K562 (cell line): Measurements from ENCODE around the gene CCDC85C. TPM values are rescaled to one million over a fixed set of nuclear protein-coding genes. Genes with fewer than 3 reads are reported as not detected.

Experiments used
- ATAC-seq: fragments of 200-7000 bp; cut with Tn5 transposase; 3 replicates; pipeline ENCODE4 v1.9.1; 2020; ENCODE audit warnings: moderate library complexity
- BruUV-seq: library from RNA; stranded (reverse); fragments of 400-500 nt; replicated peaks from 2 replicates; lab custom pipeline; 2021; lab: Mats Ljungman, UMichigan
- CTCF ChIA-PET: fragments of 300-600 bp; formaldehyde crosslinking; extraction: SDS; loops from one replicate; lab custom pipeline; 2021; ENCODE audit warnings: low intra/inter-chr PET ratio; lab: Yijun Ruan, JAX
- POLR2A ChIA-PET: fragments of 300-600, 350-650 bp; sonication (Branson Sonifier 250); formaldehyde crosslinking; extraction: SDS; loops from one replicate; lab custom pipeline; 2021; ENCODE audit warnings: antibody characterized with exemption, inconsistent platforms; lab: Yijun Ruan, JAX
- DNase-seq, 4 experiments: peaks; one replicate each; pipeline versions ENCODE4 v3.0.0 to v3.0.0-alpha.2; 2011 to 2018; ENCODE audit warnings: low spot score in 3 of 4, mixed read lengths in 3 of 4; ENCODE audit errors: extremely low read depth in 1 of 4
- FAIRE-seq: peaks from 2 replicates; lab custom pipeline; 2011; peaks lifted over from hg19 to GRCh38; lab: Jason Lieb, UNC
- H2AFZ ChIP-seq: 2 replicates; pipeline ENCODE4 v1.6.0; 2011; ENCODE audit warnings: low read depth, low read length, control low read depth, inconsistent platforms
- H3K27ac ChIP-seq: fragments of 200-600 bp; 3 replicates; pipeline ENCODE4 v1.8.0; 2011; ENCODE audit warnings: low read depth, mild to moderate bottlenecking, control low read depth, inconsistent platforms, low read length, moderate library complexity, mixed read lengths; ENCODE audit errors: extremely low read depth
- H3K27me3 ChIP-seq, 2 experiments: fragments of 300-600 bp in 1 of 2; 2 replicates in 1 of 2; 3 replicates in 1 of 2; pipeline versions ENCODE4 v1.6.0 to v1.8.0; 2011; ENCODE audit warnings: inconsistent platforms in 2 of 2, low read length in 2 of 2, mild to moderate bottlenecking in 1 of 2, mixed read lengths in 1 of 2, moderate library complexity in 1 of 2; ENCODE audit not compliant: control insufficient read depth in 2 of 2, insufficient read depth in 2 of 2
- H3K36me3 ChIP-seq: fragments of 300-600 bp; 3 replicates; pipeline ENCODE4 v1.8.0; 2011; ENCODE audit warnings: mild to moderate bottlenecking, low read length, inconsistent platforms; ENCODE audit not compliant: control insufficient read depth, insufficient read depth
- H3K4me1 ChIP-seq, 2 experiments: fragments of 200-600 bp in 1 of 2; replicated peaks in 1 of 2; 2 replicates in 1 of 2; 3 replicates in 1 of 2; pipeline versions ENCODE4 v1.5.1 to v1.8.0; 2011; ENCODE audit warnings: inconsistent platforms in 2 of 2, low read length in 2 of 2, mild to moderate bottlenecking in 1 of 2, mixed read lengths in 1 of 2, moderate library complexity in 1 of 2; ENCODE audit not compliant: control insufficient read depth in 2 of 2, insufficient read depth in 2 of 2
- H3K4me2 ChIP-seq: 2 replicates; pipeline ENCODE4 v1.6.1; 2011; ENCODE audit warnings: low read length, control low read depth, inconsistent platforms, mixed read lengths; ENCODE audit not compliant: insufficient read depth
- H3K4me3 ChIP-seq: fragments of 200-600 bp; sonication (generic), shearing (Covaris generic); 2 replicates; pipeline ENCODE4 v1.5.1; 2016; ENCODE audit warnings: control low read depth, inconsistent platforms
- H3K79me2 ChIP-seq: fragments of 200-600 bp; 3 replicates; pipeline ENCODE4 v1.8.0; 2011; ENCODE audit warnings: low read length, inconsistent platforms; ENCODE audit not compliant: control insufficient read depth, insufficient read depth
- H3K9ac ChIP-seq, 2 experiments: 2 replicates each; pipeline versions ENCODE4 v1.6.0 to v1.6.1; 2011; ENCODE audit warnings: low read depth in 2 of 2, low read length in 2 of 2, control low read depth in 1 of 2, inconsistent platforms in 1 of 2, mild to moderate bottlenecking in 1 of 2, mixed read lengths in 1 of 2; ENCODE audit not compliant: insufficient read depth in 1 of 2
- H3K9me1 ChIP-seq: one replicate; pipeline ENCODE4 v1.6.0; 2011; ENCODE audit warnings: inconsistent platforms, mild to moderate bottlenecking, low read length, moderate library complexity; ENCODE audit not compliant: control insufficient read depth, insufficient read depth
- H3K9me3 ChIP-seq: replicated peaks from 2 replicates; pipeline ENCODE4 v1.5.1; 2011; ENCODE audit warnings: low read depth, low read length, inconsistent platforms; ENCODE audit not compliant: control insufficient read depth, insufficient read depth
- H4K20me1 ChIP-seq: replicated peaks from 2 replicates; pipeline ENCODE4 v1.6.1; 2011; ENCODE audit warnings: low read length, inconsistent platforms, mixed read lengths; ENCODE audit not compliant: control insufficient read depth, insufficient read depth
- ASH1L ChIP-seq: fragments of 450-650 bp; IDR thresholded peaks from 2 replicates; pipeline ENCODE4 v1.6.1; 2018; ENCODE audit warnings: borderline replicate concordance, mild to moderate bottlenecking, low read depth; ENCODE audit not compliant: partially characterized antibody
- BCL6 ChIP-seq: fragments of 250-450 bp; sonication (Bioruptor Pico); IDR thresholded peaks from 2 replicates; pipeline ENCODE4 v1.4.0; 2020
- BRD9 ChIP-seq: fragments of 450-650 bp; IDR thresholded peaks from 2 replicates; pipeline ENCODE4 v1.6.1; 2018; ENCODE audit warnings: low read depth; ENCODE audit not compliant: partially characterized antibody
- CBFA2T3 ChIP-seq: fragments of 450-650 bp; IDR thresholded peaks from 2 replicates; pipeline ENCODE4 v1.6.1; 2017
- ILF3 ChIP-seq: fragments of 450-650 bp; IDR thresholded peaks from 2 replicates; pipeline ENCODE4 v1.6.1; 2018; ENCODE audit warnings: antibody characterized with exemption, mild to moderate bottlenecking, moderate library complexity, borderline replicate concordance
- JUND ChIP-seq, 2 experiments: IDR thresholded peaks; 2 replicates in 1 of 2; 3 replicates in 1 of 2; pipeline ENCODE4 v1.6.1; 2011; ENCODE audit warnings: borderline replicate concordance in 2 of 2, low read depth in 2 of 2, low read length in 2 of 2, improper control_type of control experiment in 1 of 2, missing biosample characterization in 1 of 2, missing genetic modification characterization in 1 of 2, missing genetic modification reagents in 1 of 2
- MCM7 ChIP-seq, 2 experiments: fragments of 450-650 bp; IDR thresholded peaks; 2 replicates each; pipeline ENCODE4 v1.6.1; 2016 to 2018
- MNT ChIP-seq, 2 experiments: fragments of 450-650 bp; conservative IDR thresholded peaks; 2 replicates each; pipeline ENCODE4 v1.6.1; 2017; ENCODE audit warnings: mild to moderate bottlenecking in 2 of 2, moderate library complexity in 2 of 2
- NEUROD1 ChIP-seq: fragments of 150-350 bp; IDR thresholded peaks from 2 replicates; pipeline ENCODE4 v1.6.1; 2014; ENCODE audit warnings: borderline replicate concordance, low read length, low read depth; ENCODE audit not compliant: partially characterized antibody
- NFIC ChIP-seq: fragments of 450-650 bp; IDR thresholded peaks from 2 replicates; pipeline ENCODE4 v1.6.1; 2017; ENCODE audit warnings: mild to moderate bottlenecking, inconsistent platforms
- NFIX ChIP-seq: fragments of 250-450 bp; sonication (Bioruptor Pico); IDR thresholded peaks from 2 replicates; pipeline ENCODE4 v1.4.0; 2020; ENCODE audit warnings: low read depth, mild to moderate bottlenecking, moderate library complexity
- POLR2AphosphoS2 ChIP-seq: IDR thresholded peaks from 2 replicates; pipeline ENCODE4 v1.6.1; 2012; ENCODE audit warnings: low read length, improper control_type of control experiment
- SNRNP70 ChIP-seq: fragments of 200-400 bp; formaldehyde crosslinking; optimal IDR thresholded peaks from 2 replicates; pipeline ENCODE3; 2017; ENCODE audit warnings: low read depth, low read length
- TEAD4 ChIP-seq, 2 experiments: sonication (generic) in 1 of 2; formaldehyde crosslinking in 1 of 2; IDR thresholded peaks; 2 replicates each; pipeline versions ENCODE4 v1.6.1 to v1.8.0; 2012 to 2022; ENCODE audit warnings: borderline replicate concordance in 1 of 2, inconsistent platforms in 1 of 2, low read length in 1 of 2, mild to moderate bottlenecking in 1 of 2, missing genetic modification reagents in 1 of 2
- ZC3H8 ChIP-seq: fragments of 450-650 bp; IDR thresholded peaks from 2 replicates; pipeline ENCODE4 v1.6.1; 2017
- ZNF133 ChIP-seq: fragments of 250-450 bp; sonication (Bioruptor Pico); IDR thresholded peaks from 2 replicates; pipeline ENCODE4 v1.4.0; 2020; ENCODE audit warnings: mild to moderate bottlenecking
- ZNF589 ChIP-seq: fragments of 200-800 bp; sonication (Bioruptor generic); IDR thresholded peaks from 2 replicates; pipeline ENCODE4 v1.6.1; 2016; ENCODE audit warnings: low read depth, missing genetic modification characterization, missing compliant biosample characterization
- ZNF695 ChIP-seq: fragments of 450-650 bp; formaldehyde crosslinking; IDR thresholded peaks from 2 replicates; pipeline ENCODE4 v1.4.0; 2020; ENCODE audit warnings: mild to moderate bottlenecking, moderate library complexity
- WGBS: fragments of 100-300 bp; shearing (Covaris generic); methylation state at CpG from one replicate; pipeline ENCODE4 v1.1.6; 2016; ENCODE audit warnings: low coverage, mixed read lengths; ENCODE audit not compliant: insufficient coverage; ENCODE audit errors: missing lambda C conversion rate; 5-methylcytosine and 5-hydroxymethylcytosine counted together
- in situ Hi-C: fragments of 300-500 bp; cut with MboI; formaldehyde crosslinking; loops from 4 replicates; pipeline ENCODE4 v1.15.0; 2018; ENCODE audit warnings: inconsistent platforms, mixed read lengths
- intact Hi-C: fragments of 100-400 bp; cut with micrococcal nuclease; formaldehyde crosslinking; loops from 2 replicates; pipeline ENCODE4 v1.14.2; 2022
- polyA plus RNA-seq, 8 experiments: library from polyadenylated mRNA; depleted of rRNA in 4 of 8; stranded (reverse) in 5 of 8; unstranded in 3 of 8; fragments of >200 nt; fragmentation: Nextera tagmentation in 2 of 8; fragmentation: Illumina TruSeq in 1 of 8; extraction: Ambion mirVana in 2 of 8; extraction: Trizol in 1 of 8; gene quantifications; 2 replicates each; pipeline versions ENCODE4 v1.2.1 to v1.2.3, GENCODE V29; 2011 to 2014; ENCODE audit warnings: inconsistent platforms in 1 of 8, missing spikeins in 1 of 8
- total RNA-seq, 7 experiments: library from RNA; depleted of rRNA in 6 of 7; stranded (reverse); fragments of >200 nt in 6 of 7; fragmentation: Illumina TruSeq in 2 of 7; extraction: Trizol in 2 of 7; gene quantifications; 2 replicates each; pipeline versions ENCODE4 v1.2.1 to v1.2.3, GENCODE V29; 2011 to 2021; ENCODE audit warnings: low replicate concordance in 1 of 7
- TF ChIP-seq, protein P1 (sequence below): fragments of 250-450 bp; sonication (Bioruptor Pico); IDR thresholded peaks from 2 replicates; pipeline ENCODE4 v1.8.0; 2022; ENCODE audit warnings: moderate library complexity, mild to moderate bottlenecking, inconsistent platforms
- TF ChIP-seq, protein P2 (sequence below): fragments of 450-650 bp; IDR thresholded peaks from 2 replicates; pipeline ENCODE4 v1.6.1; 2016

The CCDC85C gene
- total and polyA plus RNA-seq, 9 of the 15 experiments (the other 6 are each of a cell fraction or from before 2014, with no cell fraction given), result 0.18 to 22.0 (median 6.3) TPM

- ChIA-PET POLR2A (interaction anchor here (0.6 to 1.3 kb wide), 3 partner anchors 9 to 908 kb away, joined by 3 to 6 read pairs (median 6); partner anchors contain the start of genes CCNK and SETD3), CTCF (no interaction called here)
- Histone ChIP-seq H2AFZ (no peak overlapping the region), H3K4me3 (no peak overlapping the region), H3K36me3 (peaks cover 29% of the 10 kb centered on the region; the same call in 2 of the 3 replicates), H3K27me3 (no peaks in the 10 kb centered on the region), H3K27ac (no peak overlapping the region), H3K79me2 (peaks cover 47% of the 10 kb centered on the region), H3K9ac (no peak overlapping the region), H3K9me3 (no peaks in the 10 kb centered on the region), H3K4me2 (no peak overlapping the region), H3K9me1 (no peaks in the 10 kb centered on the region), H3K4me1 (peaks cover 0 to 2% of the 10 kb centered on the region in 2 experiments; a peak in 2 of 5 replicates), H4K20me1 (peaks cover 18% of the 10 kb centered on the region)
- in situ Hi-C loops, result no loop called here
- FAIRE-seq (no peak), ATAC-seq (no peak; the same call in 2 of the 3 replicates), DNase-seq (no peak)
- no TSS peak for BruUV-seq
- intact Hi-C loops, result no loop called here
- 49% methylated on average over 8 of the region's 9 CpGs for WGBS
- no peak for TF ChIP-seq MCM7 (IDR thresholded peaks at IDR 0.05)
- TF ChIP-seq ZNF695, result no peak
- 0 out of 2 replicates have a peak, but pooled peaks have one; percentile 11 for TF ChIP-seq NFIX
- no peak for TF ChIP-seq BCL6 (CRISPR knock-in tag)
- no peak for TF ChIP-seq ASH1L
- peak; percentile 83 for TF ChIP-seq NFIC
- no peak for TF ChIP-seq MNT (conservative IDR thresholded peaks at IDR 0.05)
- TF ChIP-seq POLR2AphosphoS2, result no peak
- TF ChIP-seq TEAD4 (IDR thresholded peaks at IDR 0.05; ENCODE audit: low read length), result no peak
- TF ChIP-seq TEAD4 (CRISPR knock-in tag; IDR thresholded peaks at IDR 0.05; ENCODE audit: borderline replicate concordance), result no peak
- no peak for TF ChIP-seq ILF3
- TF ChIP-seq NEUROD1, result no peak
- no peak for TF ChIP-seq ZNF589
- TF ChIP-seq, protein P1, sequence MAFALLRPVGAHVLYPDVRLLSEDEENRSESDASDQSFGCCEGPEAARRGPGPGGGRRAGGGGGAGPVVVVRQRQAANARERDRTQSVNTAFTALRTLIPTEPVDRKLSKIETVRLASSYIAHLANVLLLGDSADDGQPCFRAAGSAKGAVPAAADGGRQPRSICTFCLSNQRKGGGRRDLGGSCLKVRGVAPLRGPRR (CRISPR knock-in tag), result no peak
- TF ChIP-seq SNRNP70, result no peak
- TF ChIP-seq BRD9, result no peak
- TF ChIP-seq ZNF133, result no peak
- TF ChIP-seq, protein P2, sequence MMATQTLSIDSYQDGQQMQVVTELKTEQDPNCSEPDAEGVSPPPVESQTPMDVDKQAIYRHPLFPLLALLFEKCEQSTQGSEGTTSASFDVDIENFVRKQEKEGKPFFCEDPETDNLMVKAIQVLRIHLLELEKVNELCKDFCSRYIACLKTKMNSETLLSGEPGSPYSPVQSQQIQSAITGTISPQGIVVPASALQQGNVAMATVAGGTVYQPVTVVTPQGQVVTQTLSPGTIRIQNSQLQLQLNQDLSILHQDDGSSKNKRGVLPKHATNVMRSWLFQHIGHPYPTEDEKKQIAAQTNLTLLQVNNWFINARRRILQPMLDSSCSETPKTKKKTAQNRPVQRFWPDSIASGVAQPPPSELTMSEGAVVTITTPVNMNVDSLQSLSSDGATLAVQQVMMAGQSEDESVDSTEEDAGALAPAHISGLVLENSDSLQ, result 0 out of 2 replicates have a peak, but pooled peaks have one; percentile 4
- no peak for TF ChIP-seq JUND (IDR thresholded peaks at IDR 0.05; ENCODE audit: borderline replicate concordance, low read depth, low read length)
- TF ChIP-seq JUND (tag; IDR thresholded peaks at IDR 0.05; ENCODE audit: borderline replicate concordance, low read depth, low read length), result no peak
- no peak for TF ChIP-seq CBFA2T3
- no peak for TF ChIP-seq ZC3H8
These were observed 136.5 kb downstream of the CCDC85C start for GRCh38 chr14:99467336-99468078.
